Adrenal gland (tissue), 5 donors: ENCODE results near the gene UBR3.

Source experiments
- CTCF ChIP-seq, 6 experiments: fragments of 450-650 bp in 4 of 6; fragments of 200-600 bp in 2 of 6; sonication (generic) in 1 of 6; IDR thresholded peaks; 1 replicate in 5 of 6; 2 replicates in 1 of 6; pipeline versions ENCODE4 v1.5.1 to v1.8.0; 2016 to 2021; ENCODE audit warnings: antibody characterized with exemption in 6 of 6, mild to moderate bottlenecking in 2 of 6, moderate library complexity in 1 of 6
- POLR2A ChIP-seq, 2 donors: fragments of 450-650 bp; IDR thresholded peaks; one replicate each; pipeline ENCODE4 v1.6.1; 2017; ENCODE audit warnings: antibody characterized with exemption in 2 of 2, mild to moderate bottlenecking in 2 of 2, moderate library complexity in 1 of 2
- donor health status: DM: no; HTN: no; CAD: no.

GRCh38 chr2:170086751-170087412, 259.6 kb downstream of the UBR3 start:
- TF ChIP-seq CTCF (IDR thresholded peaks at IDR 0.05) = no peak
- no peak for TF ChIP-seq POLR2A (IDR thresholded peaks at IDR 0.05)
